ENCODE measurements around the gene TSHZ2. TPM values are rescaled to one million over a fixed set of nuclear protein-coding genes. Genes with fewer than 3 reads are reported as not detected.
"Not testable (repeated sequence)": the region's sequence is repeated elsewhere in the genome, so short reads cannot be mapped to it uniquely, and the experiment has no call there.

Gene TSHZ2
- polyA plus RNA-seq, 12 donors = 8.0 to 36.9 (median 14.7) TPM; not detected in 1

GRCh38 chr20:53494753-53495152, 522.6 kb downstream of the TSHZ2 start:
- DNase-seq = no peak

DNA sequence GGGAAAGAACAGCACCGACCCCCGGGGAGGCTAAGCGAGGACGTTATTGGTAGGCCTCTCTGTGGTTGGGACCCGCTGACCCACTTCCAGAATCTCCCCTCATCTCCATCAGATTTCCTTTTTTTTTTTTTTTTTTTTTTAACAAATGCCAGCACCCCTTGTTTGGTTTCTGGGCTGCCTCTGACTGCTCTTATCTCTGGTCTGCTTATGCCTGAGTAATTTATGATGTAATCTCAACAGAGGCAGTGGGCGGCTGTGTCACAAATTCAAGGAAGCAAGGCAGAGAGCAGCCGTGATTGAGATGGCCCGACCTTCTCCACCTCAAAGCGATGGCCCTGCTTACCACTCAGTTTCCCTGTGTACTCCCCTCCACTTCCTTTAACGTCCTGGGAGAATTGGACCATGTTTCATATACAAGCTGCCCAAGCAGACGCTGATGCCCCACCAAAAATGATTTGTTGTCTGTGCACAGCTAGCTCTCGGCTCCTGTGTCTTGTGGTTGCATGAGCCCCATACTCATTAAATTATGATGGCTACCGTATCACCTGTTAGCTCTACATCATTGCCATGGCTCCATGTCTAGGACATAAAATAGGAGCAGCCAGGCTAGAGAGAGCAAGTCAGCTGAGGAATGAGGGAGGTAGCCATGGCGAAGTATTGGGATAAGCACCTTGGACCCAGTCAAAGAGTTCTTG, 523.4 kb downstream of the TSHZ2 start:
- no peak for DNase-seq

DNA sequence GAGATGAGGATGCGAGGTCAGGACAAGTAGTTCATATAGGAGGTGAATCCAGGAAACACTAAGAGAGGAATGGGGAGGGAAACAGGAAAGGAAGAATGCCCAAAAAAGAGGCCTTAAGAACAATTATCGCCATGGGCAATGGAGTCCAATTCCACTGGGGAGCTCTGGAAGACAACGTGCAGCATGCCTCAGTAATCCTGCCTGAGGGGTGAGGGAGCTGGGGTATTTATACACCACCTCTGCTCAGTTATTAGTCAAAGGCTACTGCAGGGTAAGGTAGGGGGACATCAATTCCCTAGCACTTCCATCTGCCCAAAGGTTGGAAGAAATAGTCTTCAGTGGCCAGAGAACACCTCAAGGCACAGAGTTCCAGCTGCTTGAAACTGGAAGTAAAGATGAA, 525.1 kb downstream of the TSHZ2 start:
- DNase-seq = no peak

DNA sequence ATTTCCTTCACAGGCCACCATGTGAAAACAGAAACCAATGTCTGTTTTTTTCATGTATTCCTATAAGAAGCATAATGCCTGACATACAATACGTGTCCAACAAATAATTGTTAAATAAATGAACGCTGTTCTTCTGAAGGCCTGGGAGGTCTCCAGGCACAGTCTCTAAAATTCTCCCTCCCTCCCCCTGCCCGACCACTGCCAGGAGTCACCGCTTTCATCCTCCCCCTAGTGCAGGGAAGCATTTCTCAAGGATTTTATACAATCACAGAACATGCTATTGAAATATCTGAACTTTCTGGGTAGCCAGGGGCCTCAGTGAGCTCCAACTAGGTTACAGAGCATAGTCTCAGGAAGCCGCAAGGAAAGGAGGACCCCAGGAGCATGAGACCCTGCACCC, 526.2 kb downstream of the TSHZ2 start:
- no peak for DNase-seq

DNA sequence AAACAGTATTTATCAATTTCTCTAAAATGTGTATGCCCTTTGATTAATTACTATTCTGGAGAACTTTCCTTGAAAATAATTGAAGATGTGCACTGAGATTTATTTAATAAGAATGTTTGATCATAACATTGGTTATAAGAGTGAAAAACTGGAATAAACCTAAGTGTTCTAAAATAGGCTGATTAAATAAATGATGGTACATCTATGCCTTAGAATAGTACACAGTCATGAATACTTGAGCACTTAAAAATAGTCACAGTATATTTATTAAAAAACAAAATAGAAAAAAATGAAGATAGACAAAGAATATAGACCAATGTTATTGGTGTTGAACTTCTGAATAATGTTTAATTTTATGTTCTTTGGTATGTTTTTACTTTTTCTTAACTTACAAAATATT, 528.5 kb downstream of the TSHZ2 start:
- DNase-seq = no peak

DNA sequence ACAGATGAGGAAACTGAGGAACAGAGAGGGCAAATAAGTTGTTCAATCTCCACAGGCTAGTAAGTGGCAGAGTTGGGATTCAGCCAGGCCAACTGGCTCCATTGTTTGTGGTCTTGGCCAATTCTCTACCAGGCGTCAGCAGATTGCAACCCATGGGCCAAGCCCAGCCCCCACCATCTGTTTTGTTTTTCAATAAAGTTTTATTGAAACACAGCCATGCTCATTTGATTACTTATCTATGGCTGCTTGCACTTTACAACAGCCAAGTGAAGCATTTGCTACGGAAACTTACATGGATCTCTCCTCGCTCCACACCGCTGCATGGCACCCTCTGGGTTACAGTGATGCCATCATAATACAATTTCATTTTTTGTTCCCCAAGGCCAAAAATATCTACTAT, 530.7 kb downstream of the TSHZ2 start:
- no peak for DNase-seq

DNA sequence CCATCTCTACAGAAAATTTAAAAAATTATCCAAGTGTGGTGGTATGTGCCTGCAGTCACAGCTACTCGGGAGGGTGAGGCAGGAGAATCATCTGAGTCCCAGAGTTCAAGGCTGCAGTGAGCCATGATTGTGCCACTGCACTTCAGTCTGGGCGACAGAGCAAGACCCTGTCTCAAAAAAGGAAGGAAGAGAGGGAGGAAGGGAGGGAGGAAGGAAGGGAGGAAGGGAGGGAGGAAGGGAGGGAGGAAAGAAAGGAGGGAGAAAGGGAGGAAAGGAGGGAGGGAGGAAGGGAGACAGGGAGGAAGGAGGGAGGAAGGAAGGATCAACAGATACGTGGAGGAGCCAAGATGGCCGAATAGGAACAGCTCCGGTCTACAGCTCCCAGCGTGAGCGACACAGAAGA, 531.4 kb downstream of the TSHZ2 start:
- no peak for DNase-seq

DNA sequence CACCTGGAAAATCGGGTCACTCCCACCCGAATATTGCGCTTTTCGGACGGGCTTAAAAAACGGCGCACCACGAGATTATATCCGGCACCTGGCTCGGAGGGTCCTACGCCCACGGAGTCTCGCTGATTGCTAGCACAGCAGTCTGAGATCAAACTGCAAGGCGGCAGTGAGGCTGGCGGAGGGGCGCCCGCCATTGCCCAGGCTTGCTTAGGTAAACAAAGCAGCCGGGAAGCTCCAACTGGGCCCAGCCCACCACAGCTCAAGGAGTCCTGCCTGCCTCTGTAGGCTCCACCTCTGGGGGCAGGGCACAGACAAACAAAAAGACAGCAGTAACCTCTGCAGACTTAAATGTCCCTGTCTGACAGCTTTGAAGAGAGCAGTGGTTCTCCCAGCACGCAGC, 531.9 kb downstream of the TSHZ2 start:
- DNase-seq = not testable (repeated sequence)

GRCh38 chr20:53510262-53510661, 538.1 kb downstream of the TSHZ2 start:
- no peak for DNase-seq

- no peak for DNase-seq
These were observed 538.5 kb downstream of the TSHZ2 start for GRCh38 chr20:53510704-53511103.

- DNase-seq = no peak
These were observed 539.9 kb downstream of the TSHZ2 start for GRCh38 chr20:53512076-53512475.

DNA sequence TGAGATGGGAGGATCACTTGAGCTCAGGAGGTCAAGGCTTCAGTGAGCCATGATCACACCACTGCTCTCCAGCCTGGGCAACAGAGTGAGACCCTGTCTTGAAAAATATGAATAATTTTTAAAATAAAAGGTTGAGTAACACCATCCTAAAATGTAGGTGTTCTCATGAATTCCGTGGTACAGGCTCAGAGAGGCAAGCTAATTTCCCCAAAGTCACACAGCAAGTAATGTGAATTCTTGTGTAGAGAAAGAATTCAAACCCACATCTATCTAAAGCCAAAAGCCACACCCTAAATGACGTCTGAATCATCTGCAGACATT, 541.0 kb downstream of the TSHZ2 start:
- DNase-seq = no peak

DNA sequence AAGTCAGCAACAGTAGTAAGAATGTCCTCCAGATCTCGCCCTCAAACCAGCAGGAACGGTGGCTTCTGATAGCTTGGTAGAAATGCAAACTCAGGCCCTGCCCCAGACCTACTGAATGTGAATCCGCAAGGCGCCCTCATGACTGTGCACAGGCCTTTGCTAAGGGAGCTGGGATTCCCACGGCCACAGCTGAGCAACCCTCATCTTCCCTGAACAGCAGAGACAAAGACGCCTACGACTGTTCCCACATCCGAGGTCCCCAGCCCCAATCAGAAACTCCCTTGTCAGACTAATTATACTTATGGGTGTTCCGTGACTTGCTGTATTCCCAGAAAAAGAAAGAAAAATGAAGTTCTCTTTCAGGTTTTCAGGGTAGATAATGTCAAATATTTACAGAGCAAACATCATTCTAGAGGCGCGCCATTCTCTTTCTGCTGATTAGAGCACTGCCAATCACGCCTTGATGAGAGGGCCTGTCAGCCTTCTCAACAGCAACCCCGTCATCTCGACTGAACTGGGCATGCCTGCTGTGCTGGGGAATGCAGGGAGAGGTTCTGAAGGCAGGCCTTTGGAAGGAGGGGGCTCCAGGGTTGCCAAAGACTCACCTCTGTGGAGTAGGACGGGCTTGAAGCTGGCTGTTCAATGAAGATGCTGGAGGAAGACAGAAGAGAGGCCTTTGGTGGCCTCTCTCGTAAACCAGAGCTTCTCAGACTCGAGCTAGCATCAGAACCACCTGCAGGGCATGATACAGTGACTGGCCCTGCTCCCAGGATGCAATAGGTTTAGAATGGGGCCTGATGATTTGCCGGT, 541.5 kb downstream of the TSHZ2 start:
- no peak for DNase-seq

- DNase-seq = no peak
These were observed 543.6 kb downstream of the TSHZ2 start for GRCh38 chr20:53515749-53516148.

- no peak for DNase-seq
These were observed 545.0 kb downstream of the TSHZ2 start for GRCh38 chr20:53517146-53517545.

DNA sequence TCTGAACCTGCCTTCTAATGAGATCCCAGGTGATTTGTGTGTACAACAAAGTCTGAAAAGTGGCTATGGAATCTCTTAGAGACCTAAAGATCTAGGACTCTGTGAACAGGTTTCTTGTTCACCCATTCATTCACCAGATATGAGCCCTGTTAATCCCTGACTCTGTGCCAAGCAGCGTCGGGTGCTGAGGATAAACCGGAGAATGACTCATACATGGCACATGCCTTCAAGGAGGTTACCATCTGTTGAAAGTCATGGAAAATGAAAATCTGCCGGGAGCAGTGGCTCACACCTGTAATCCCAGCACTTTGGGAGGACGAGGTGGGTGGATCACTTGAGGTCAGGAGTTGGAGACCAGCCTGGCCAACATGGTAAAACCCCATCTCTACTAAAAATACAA, 549.3 kb downstream of the TSHZ2 start:
- not testable (repeated sequence) for DNase-seq

DNA sequence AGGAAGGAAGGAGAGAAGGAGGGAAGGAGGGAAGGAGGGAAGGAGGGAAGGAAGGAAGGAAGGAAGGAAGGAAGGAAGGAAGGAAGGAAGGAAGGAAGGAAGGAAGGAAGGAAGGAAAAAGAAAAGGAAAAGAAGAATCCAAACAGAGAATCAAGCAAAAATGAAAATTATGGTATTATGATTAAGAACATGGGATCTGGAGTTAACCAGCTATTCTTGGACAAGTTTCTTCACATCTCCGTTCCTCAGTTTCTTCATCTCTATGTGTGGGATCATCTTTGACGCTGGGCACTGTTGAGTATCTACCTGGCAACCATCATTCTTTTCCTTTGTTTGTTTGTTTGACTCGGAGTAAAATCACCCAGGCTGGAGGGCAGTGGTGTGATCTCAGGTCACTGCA, 549.9 kb downstream of the TSHZ2 start:
- no peak for DNase-seq

- no peak for DNase-seq
These were observed 550.5 kb downstream of the TSHZ2 start for GRCh38 chr20:53522696-53523095.

DNA sequence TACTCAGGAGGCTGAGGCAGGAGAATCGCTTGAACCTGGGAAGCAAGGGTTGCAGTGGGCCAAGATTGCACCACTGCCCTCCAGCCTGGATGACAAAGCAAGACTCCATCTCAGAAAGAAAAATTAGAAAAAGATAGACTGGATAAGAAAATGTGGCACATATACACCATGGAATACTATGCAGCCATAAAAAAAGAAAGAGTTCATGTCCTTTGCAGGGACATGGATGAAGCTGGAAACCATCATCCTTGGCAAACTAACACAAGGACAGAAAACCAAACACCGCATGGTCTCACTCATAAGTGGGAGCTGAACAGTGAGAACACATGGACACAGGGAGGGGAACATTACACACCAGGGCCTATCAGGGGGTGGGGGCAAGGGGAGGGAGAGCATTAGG, 551.5 kb downstream of the TSHZ2 start:
- not testable (repeated sequence) for DNase-seq

DNA sequence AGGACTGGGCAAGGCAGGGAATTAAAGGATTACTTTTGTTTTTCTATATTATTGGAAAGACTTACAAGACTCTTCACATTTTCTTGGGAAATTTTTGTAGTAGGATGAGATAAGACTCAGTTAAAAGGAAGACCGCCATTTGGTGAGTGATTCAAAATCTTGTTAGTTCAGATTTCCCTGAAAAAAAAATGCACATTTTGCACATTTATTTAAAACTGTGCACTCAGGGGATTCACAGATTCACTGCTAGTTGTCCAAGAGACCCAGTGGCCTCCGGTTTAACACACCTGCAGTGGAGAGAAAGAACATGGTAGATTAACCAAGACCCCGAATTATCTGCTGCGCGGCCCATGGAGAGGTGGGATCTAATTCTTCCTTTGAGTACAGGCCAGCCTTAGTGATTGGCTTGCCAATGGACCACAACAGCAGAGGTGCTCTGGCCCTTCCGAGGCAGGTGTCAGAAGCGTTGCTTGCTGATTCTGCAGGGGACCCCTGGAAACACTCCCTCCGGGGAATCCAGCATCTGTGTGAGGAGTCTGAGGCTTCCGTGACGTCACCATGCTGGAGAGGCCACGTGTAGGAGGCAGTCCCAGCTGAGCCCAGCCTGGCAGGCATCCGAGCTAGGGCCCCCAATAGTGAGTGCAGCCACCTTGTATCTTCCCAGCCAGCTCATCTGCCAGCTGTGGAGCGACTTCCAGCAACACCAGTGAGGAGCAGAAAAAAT, 552.6 kb downstream of the TSHZ2 start:
- DNase-seq = no peak

- DNase-seq = no peak
These were observed 555.0 kb downstream of the TSHZ2 start for GRCh38 chr20:53527196-53527595.

- no peak for DNase-seq
These were observed 557.5 kb downstream of the TSHZ2 start for GRCh38 chr20:53529658-53530057.

GRCh38 chr20:53530440-53530839, 558.3 kb downstream of the TSHZ2 start:
- no peak for DNase-seq

Data from muscle of arm (tissue), 12 donors.